ENCODE measurements around the gene CACNA1I. TPM values are rescaled to one million over a fixed set of nuclear protein-coding genes. Genes with fewer than 3 reads are reported as not detected.

CACNA1I gene
- total RNA-seq, 1 donor from 2014 or later = 0.60 TPM

DNA sequence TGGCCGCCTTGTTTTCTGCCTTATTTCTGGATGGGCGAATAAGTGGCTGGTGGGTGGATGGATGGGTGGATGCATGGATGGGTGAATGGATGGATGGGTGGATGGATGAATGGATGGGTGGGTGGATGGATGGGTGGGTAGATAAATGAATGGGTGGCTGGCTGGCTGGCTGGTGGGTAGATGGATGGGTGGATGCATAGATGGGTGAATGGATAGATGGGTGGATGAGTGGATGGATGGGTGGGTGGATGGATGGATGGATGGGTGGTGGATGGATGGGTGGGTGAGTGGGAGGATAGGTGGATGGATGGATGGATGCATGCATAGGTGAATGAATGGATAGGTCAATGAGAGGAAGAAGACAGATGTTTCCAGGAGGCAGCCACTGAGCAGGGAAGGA is 98.9 kb downstream of the CACNA1I start:
- Mint-ChIP-seq H3K4me3 (no peak overlapping the region), H3K36me3 (no peaks in the 10 kb centered on the region), H3K27me3 (peaks cover 28% of the 10 kb centered on the region), H3K4me1 (ENCODE audit: unreplicated experiment) (no peaks in the 10 kb centered on the region), H3K27ac (no peak overlapping the region), H3K9me3 (peaks cover 6% of the 10 kb centered on the region)
- DNase-seq (ENCODE audit: extremely low spot score, unreplicated experiment) = no peak
- TF ChIP-seq, protein P1, sequence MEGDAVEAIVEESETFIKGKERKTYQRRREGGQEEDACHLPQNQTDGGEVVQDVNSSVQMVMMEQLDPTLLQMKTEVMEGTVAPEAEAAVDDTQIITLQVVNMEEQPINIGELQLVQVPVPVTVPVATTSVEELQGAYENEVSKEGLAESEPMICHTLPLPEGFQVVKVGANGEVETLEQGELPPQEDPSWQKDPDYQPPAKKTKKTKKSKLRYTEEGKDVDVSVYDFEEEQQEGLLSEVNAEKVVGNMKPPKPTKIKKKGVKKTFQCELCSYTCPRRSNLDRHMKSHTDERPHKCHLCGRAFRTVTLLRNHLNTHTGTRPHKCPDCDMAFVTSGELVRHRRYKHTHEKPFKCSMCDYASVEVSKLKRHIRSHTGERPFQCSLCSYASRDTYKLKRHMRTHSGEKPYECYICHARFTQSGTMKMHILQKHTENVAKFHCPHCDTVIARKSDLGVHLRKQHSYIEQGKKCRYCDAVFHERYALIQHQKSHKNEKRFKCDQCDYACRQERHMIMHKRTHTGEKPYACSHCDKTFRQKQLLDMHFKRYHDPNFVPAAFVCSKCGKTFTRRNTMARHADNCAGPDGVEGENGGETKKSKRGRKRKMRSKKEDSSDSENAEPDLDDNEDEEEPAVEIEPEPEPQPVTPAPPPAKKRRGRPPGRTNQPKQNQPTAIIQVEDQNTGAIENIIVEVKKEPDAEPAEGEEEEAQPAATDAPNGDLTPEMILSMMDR (conservative IDR thresholded peaks at IDR 0.05) = no peak

DNA sequence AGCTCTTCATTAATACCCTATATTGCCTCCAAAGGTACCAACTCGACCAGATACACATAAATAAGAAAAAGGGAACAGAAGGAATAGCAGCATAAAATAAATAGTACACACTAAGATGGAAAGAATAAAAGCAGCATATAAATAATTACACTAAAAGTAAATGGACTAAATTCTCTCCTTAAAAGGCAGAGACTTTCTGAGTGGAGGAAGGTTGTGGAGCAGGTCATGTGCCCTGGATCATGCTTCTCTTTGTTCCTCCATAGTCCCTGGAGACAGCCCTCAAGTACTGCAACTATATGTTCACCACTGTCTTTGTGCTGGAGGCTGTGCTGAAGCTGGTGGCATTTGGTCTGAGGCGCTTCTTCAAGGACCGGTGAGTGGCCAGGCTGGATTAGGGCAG is 101.4 kb downstream of the CACNA1I start:
- Mint-ChIP-seq H3K4me1 (ENCODE audit: unreplicated experiment) (no peaks in the 10 kb centered on the region), H3K27me3 (peaks cover 36% of the 10 kb centered on the region), H3K4me3 (no peak overlapping the region), H3K27ac (no peak overlapping the region), H3K36me3 (no peaks in the 10 kb centered on the region), H3K9me3 (peaks cover 6% of the 10 kb centered on the region)
- no peak for DNase-seq (ENCODE audit: extremely low spot score, unreplicated experiment)
- TF ChIP-seq, protein P1 (conservative IDR thresholded peaks at IDR 0.05) = no peak

DNA sequence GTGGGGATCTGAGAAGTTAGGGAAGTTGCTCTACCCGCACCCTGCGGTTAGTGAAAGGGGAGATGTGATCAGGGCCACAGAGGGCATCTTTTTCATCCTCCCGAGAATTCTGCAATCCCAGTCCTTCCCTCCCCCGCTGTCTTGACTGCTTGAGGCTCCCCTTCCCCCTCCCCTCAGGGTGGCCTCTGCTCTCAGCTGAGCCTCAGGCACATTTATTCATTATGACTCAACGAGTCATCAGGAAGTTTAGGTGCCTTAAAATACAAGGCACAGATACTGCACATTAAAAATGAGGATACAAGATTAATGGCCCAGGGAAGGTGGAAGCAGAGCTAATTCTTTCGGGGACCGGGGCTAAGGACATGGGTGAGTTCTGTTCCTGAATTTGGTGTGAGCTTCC is 104.0 kb downstream of the CACNA1I start:
- Mint-ChIP-seq H3K4me3 (no peak overlapping the region), H3K4me1 (ENCODE audit: unreplicated experiment) (no peaks in the 10 kb centered on the region), H3K36me3 (no peaks in the 10 kb centered on the region), H3K27me3 (peaks cover 23% of the 10 kb centered on the region), H3K9me3 (peaks cover 6% of the 10 kb centered on the region), H3K27ac (no peak overlapping the region)
- TF ChIP-seq, protein P1 (conservative IDR thresholded peaks at IDR 0.05) = no peak
- DNase-seq (ENCODE audit: extremely low spot score, unreplicated experiment) = no peak

DNA sequence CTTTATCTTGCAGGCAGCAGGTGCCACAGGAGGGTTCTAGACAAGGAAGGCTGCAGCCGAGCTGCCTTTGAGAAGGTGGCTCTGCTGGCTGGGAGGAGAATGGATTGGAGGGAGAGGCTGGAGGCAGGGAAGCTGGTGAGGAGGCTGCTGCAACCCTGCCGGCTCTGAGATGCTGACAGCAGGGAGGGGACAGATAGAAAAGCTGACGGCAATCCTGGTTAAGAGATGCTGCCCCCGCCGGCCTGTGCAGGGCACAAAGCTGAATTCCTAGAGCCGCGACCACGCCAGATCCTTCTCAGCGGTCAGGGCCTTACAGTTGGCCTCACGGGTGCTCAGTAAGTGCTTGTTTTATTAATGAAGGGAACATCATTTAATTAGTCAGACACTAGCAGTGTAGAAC is 105.4 kb downstream of the CACNA1I start:
- TF ChIP-seq, protein P1 (conservative IDR thresholded peaks at IDR 0.05) = no peak
- H3K9me3 Mint-ChIP-seq = peaks cover 6% of the 10 kb centered on the region
- H3K4me3 Mint-ChIP-seq = no peak overlapping the region
- H3K27ac Mint-ChIP-seq = no peak overlapping the region
- no peak for DNase-seq (ENCODE audit: extremely low spot score, unreplicated experiment)
- no peaks in the 10 kb centered on the region for H3K4me1 Mint-ChIP-seq (ENCODE audit: unreplicated experiment)
- H3K36me3 Mint-ChIP-seq = no peaks in the 10 kb centered on the region
- H3K27me3 Mint-ChIP-seq = peaks cover 23% of the 10 kb centered on the region

DNA sequence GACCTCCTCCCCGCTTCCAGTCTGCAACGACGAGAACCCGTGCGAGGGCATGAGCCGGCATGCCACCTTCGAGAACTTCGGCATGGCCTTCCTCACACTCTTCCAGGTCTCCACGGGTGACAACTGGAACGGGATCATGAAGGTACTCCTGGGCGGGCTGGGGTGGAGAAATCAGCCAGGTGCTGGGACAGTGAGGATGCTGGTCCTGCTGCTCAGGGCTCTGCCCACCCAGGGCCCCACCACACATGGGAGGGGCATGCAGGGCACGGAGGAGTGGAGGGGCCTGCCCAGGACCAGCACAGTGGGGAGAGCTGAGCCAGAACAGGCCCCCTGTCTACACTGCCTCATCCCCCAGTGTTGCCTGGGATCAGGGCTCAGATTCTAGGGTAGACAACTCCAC is 107.4 kb downstream of the CACNA1I start:
- H3K27me3 Mint-ChIP-seq = peaks cover 24% of the 10 kb centered on the region
- no peaks in the 10 kb centered on the region for H3K36me3 Mint-ChIP-seq
- no peak overlapping the region for H3K27ac Mint-ChIP-seq
- no peak overlapping the region for H3K4me3 Mint-ChIP-seq
- no peaks in the 10 kb centered on the region for H3K9me3 Mint-ChIP-seq
- TF ChIP-seq, protein P1 (conservative IDR thresholded peaks at IDR 0.05) = no peak
- H3K4me1 Mint-ChIP-seq (ENCODE audit: unreplicated experiment) = no peaks in the 10 kb centered on the region
- no peak for DNase-seq (ENCODE audit: extremely low spot score, unreplicated experiment)
